22Rv1 (cell line): Measurements from ENCODE around the gene LEFTY2.
"Not testable (repeated sequence)": the region's sequence is repeated elsewhere in the genome, so short reads cannot be mapped to it uniquely, and the experiment has no call there.

Source experiments
- ZFX ChIP-seq: fragments of 450-650 bp; IDR thresholded peaks from 2 replicates; pipeline ENCODE4 v1.6.1; 2017; ENCODE audit warnings: antibody characterized with exemption, borderline replicate concordance
- TF ChIP-seq, protein P1 (sequence below): fragments of 450-650 bp; IDR thresholded peaks from 2 replicates; pipeline ENCODE4 v1.5.1; 2017; ENCODE audit warnings: mild to moderate bottlenecking

DNA sequence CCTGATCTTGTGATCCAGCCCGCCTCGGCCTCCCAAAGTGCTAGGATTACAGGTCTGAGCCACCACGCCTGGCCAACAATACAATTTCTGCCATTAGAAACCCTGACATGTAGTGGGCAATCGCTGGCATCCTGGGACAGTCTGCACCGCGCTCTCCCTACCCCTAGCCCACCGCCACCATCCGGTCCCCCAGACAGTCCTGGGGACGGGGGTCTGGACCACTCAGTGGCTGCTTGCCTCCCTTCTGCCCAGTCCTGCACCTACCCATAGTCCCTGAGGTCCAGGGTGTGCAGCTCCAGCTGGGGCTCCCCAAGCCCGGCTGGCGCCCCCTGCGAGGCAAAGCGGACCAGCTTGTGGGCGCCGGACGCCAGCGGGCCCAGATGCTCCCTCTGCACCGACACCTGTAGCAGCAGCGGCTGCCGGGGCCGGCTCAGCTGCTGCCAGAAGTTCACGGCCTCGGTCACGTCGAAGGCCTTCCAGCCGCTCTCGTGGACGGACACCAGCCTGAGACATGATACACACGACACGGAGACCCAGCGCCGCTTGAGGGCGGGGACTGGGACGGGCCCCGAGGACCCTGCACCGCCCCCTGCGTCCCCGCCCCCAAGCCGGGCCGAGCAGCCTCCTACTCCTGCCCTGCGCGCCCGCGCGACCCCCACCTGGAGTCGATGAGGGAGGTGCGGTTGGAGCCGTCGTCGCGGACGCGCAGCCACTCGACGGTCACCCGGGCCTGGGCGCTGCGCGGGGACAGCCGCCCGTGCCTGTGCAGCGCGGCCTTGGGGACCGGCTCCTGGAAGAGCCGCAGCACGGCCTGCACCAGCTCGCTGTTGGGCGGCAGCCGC, 1.7 kb downstream of the LEFTY2 start:
- TF ChIP-seq, protein P1, sequence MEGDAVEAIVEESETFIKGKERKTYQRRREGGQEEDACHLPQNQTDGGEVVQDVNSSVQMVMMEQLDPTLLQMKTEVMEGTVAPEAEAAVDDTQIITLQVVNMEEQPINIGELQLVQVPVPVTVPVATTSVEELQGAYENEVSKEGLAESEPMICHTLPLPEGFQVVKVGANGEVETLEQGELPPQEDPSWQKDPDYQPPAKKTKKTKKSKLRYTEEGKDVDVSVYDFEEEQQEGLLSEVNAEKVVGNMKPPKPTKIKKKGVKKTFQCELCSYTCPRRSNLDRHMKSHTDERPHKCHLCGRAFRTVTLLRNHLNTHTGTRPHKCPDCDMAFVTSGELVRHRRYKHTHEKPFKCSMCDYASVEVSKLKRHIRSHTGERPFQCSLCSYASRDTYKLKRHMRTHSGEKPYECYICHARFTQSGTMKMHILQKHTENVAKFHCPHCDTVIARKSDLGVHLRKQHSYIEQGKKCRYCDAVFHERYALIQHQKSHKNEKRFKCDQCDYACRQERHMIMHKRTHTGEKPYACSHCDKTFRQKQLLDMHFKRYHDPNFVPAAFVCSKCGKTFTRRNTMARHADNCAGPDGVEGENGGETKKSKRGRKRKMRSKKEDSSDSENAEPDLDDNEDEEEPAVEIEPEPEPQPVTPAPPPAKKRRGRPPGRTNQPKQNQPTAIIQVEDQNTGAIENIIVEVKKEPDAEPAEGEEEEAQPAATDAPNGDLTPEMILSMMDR, result not testable (repeated sequence)
- TF ChIP-seq ZFX, result not testable (repeated sequence)
